A204.1 (cell line): Measurements from ENCODE around the gene COL20A1.
"Not testable (repeated sequence)": the region's sequence is repeated elsewhere in the genome, so short reads cannot be mapped to it uniquely, and the experiment has no call there.

Experiments
- FAIRE-seq: peaks from 2 replicates; lab custom pipeline; 2012; peaks lifted over from hg19 to GRCh38; lab: Jason Lieb, UNC

Gene COL20A1

GRCh38 chr20:63377951-63378381 lies 85.0 kb downstream of the COL20A1 start:
- FAIRE-seq: no peak

- no peak for FAIRE-seq
Measured at GRCh38 chr20:63378626-63379025, 85.6 kb downstream of the COL20A1 start.

GRCh38 chr20:63379296-63379695 lies 86.3 kb downstream of the COL20A1 start:
- no peak for FAIRE-seq

DNA sequence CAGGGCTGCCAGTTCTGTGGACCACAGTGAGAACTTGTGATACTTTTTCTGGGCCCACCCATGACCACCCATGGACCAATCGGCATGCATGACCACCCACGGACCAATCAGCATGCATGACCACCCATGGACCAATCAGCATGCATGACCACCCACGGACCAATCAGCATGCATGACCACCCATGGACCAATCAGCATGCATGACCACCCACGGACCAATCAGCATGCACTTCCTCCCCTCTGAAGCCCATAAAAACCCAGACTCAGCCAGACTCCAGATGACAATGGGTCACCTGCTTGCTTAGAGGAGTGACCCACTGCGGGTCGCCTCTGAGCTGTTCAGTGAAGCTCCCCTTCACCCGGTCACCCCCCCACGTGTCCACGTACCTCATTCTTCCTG lies 86.9 kb downstream of the COL20A1 start:
- not testable (repeated sequence) for FAIRE-seq

GRCh38 chr20:63380346-63380870 lies 87.4 kb downstream of the COL20A1 start:
- no peak for FAIRE-seq

GRCh38 chr20:63381781-63382431 lies 88.9 kb downstream of the COL20A1 start:
- no peak for FAIRE-seq

DNA sequence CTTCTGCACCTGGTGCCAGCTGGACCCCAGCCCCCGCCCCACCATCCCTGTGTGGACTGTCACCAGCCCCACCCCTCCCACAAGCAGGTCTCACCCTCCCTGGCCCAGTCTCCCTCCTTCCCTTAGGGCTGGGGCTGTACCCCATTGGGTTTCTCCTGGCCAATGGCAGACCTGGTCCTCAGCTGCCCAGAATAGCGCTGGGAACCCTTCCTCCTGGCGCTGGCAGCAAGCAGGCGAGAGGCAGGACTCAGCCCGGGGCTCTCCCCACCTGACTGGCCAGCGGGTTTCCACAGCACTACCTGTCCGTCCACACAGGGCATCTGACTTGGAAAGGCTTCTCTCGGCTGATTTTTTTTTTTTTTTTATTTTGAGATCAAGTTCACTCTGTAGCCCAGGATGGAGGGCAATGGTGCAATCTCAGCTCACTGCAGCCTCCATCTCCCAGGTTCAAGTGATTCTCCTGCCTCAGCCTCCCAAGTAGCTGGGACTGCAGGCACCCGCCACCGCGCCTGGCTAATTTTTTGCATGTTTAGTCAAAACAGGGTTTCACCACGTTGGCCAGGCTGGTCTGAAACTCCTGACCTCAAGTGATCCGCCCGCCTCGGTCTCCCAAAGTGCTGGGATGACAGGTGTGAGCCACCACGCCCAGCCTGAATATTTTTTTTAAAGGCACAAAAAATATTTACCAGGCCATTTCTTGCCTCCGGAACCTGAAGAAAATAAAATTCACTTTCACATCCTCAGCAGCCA lies 89.7 kb downstream of the COL20A1 start:
- no peak for FAIRE-seq

DNA sequence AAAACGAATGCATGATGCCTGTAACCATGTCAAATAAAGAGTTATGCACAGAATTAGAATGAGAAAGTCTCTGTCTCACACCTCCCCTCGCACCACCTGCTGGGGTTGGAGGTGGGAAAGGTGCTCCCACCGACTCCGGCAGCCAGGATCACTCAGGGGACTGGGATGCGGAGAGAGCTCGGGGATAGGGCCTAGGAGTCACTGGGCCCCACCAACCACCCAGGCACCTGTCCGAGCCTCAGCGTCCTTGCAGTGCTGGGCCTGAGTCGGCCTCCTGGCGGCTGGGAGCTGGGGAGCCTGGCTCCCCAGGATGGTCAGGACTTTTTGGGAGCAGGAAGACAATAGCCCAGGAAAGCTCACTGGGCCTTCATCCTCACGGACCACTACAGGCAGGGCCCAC lies 90.6 kb downstream of the COL20A1 start:
- no peak for FAIRE-seq

DNA sequence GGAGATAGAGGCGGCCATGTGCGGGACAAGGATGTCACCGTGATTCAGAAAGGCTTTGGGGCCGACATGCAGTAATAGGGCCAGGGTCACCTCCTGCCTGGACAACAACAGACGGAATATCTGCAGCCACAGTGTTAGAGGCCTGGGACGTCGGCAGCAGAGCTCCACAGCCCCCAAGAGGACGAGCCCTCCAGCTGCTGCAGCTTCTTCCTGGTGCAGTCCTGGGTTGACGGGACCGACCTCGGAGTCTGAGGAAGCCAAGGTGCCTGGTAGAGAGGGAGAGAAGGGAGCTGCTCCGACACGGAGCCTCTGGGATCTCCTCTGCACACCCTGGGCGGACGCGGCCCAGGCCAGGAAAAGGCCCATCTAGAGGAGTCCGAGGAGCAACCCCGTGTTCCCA lies 91.3 kb downstream of the COL20A1 start:
- no peak for FAIRE-seq
